DND-41 (cell line): ENCODE measurements around the gene HDAC4.

Experiments
- EZH2 ChIP-seq: IDR thresholded peaks from 3 replicates; pipeline ENCODE4 v1.6.1; 2012; ENCODE audit warnings: borderline replicate concordance, low read depth, mild to moderate bottlenecking, moderate library complexity, low read length, inconsistent platforms; ENCODE audit not compliant: severe bottlenecking
- TF ChIP-seq, protein P1 (sequence below): IDR thresholded peaks from 2 replicates; pipeline ENCODE4 v1.5.1; 2012; ENCODE audit warnings: borderline replicate concordance, low read length, moderate library complexity, mild to moderate bottlenecking; ENCODE audit not compliant: poor library complexity, severe bottlenecking; ENCODE audit errors: extremely low read depth

DNA sequence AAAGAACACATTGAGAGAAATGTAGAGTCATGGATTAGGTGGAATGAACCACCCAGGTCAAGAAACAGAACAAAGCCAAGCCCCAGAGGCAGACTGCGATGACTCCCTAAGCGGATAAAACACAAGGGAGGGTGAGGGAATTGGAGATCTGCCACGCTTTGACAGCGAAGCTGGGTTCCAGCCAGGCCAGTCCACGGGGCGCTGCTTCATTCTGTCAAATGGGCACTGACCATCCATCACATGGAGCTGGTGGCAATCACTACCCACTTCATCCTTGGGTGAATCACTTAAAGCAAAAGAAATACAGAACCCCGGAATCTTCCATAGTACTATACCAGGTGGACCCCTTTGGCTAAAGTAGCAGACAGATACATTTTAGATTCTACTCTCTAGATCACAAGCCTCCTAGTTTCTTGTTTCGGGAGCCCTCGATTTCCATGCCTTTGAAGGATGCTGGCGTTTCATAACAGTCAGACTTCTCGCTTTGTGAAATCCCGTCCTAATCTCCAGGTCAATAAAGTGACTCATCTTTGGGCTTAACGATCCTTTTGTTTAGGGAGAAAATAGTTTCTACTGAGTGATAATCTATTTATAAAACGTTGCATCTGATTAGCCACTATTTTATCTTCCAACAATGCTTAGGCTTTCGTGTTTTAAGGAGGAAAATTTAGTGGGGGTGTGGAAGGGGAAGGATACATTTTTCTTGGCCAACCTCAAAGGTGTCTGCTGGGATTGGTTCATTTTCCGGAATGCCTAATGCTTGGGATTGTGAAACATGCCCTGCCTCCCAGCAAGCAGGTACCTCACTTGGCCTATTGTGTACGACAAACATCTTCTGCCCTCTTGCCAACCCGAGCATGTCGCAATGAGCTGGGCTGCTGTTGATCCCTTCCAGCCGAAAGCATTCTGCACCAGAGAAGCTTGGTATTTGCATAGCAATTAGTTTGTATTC is 44.1 kb upstream of the HDAC4 start:
- TF ChIP-seq, protein P1, sequence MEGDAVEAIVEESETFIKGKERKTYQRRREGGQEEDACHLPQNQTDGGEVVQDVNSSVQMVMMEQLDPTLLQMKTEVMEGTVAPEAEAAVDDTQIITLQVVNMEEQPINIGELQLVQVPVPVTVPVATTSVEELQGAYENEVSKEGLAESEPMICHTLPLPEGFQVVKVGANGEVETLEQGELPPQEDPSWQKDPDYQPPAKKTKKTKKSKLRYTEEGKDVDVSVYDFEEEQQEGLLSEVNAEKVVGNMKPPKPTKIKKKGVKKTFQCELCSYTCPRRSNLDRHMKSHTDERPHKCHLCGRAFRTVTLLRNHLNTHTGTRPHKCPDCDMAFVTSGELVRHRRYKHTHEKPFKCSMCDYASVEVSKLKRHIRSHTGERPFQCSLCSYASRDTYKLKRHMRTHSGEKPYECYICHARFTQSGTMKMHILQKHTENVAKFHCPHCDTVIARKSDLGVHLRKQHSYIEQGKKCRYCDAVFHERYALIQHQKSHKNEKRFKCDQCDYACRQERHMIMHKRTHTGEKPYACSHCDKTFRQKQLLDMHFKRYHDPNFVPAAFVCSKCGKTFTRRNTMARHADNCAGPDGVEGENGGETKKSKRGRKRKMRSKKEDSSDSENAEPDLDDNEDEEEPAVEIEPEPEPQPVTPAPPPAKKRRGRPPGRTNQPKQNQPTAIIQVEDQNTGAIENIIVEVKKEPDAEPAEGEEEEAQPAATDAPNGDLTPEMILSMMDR, result no peak
- no peak for TF ChIP-seq EZH2
